ENCODE measurements around the gene GIPC2.
"Not testable (repeated sequence)": the region's sequence is repeated elsewhere in the genome, so short reads cannot be mapped to it uniquely, and the experiment has no call there.

Gene GIPC2

GRCh38 chr1:78038071-78038470 is 7.7 kb upstream of the GIPC2 start:
- DNase-seq = no peak

GRCh38 chr1:78038491-78038939 is 7.3 kb upstream of the GIPC2 start:
- no peak for DNase-seq

GRCh38 chr1:78040484-78041089 is 5.2 kb upstream of the GIPC2 start:
- no peak for DNase-seq

GRCh38 chr1:78043436-78043835 is 2.3 kb upstream of the GIPC2 start:
- DNase-seq = no peak

- no peak for DNase-seq
Observed at GRCh38 chr1:78044796-78045562, 787 bp upstream of the GIPC2 start.

GRCh38 chr1:78045563-78045925 is 222 bp upstream of the GIPC2 start:
- no peak for DNase-seq

- no peak for DNase-seq
Observed at GRCh38 chr1:78047106-78047505, 1.3 kb downstream of the GIPC2 start.

- DNase-seq = no peak
Observed at GRCh38 chr1:78047631-78048030, 1.9 kb downstream of the GIPC2 start.

- DNase-seq = no peak
Observed at GRCh38 chr1:78048446-78048845, 2.7 kb downstream of the GIPC2 start.

- no peak for DNase-seq
Observed at GRCh38 chr1:78049396-78049795, 3.6 kb downstream of the GIPC2 start.

- DNase-seq = no peak
Observed at GRCh38 chr1:78051005-78051404, 5.2 kb downstream of the GIPC2 start.

- no peak for DNase-seq
Observed at GRCh38 chr1:78052685-78053405, 7.1 kb downstream of the GIPC2 start.

GRCh38 chr1:78053498-78053897 is 7.7 kb downstream of the GIPC2 start:
- DNase-seq = no peak

- DNase-seq = no peak
Observed at GRCh38 chr1:78054559-78054958, 8.8 kb downstream of the GIPC2 start.

GRCh38 chr1:78054972-78055371 is 9.2 kb downstream of the GIPC2 start:
- DNase-seq = no peak

GRCh38 chr1:78055565-78056132 is 9.9 kb downstream of the GIPC2 start:
- no peak for DNase-seq

- no peak for DNase-seq
Observed at GRCh38 chr1:78058670-78059069, 12.9 kb downstream of the GIPC2 start.

GRCh38 chr1:78060857-78061563 is 15.2 kb downstream of the GIPC2 start:
- no peak for DNase-seq

- no peak for DNase-seq
Observed at GRCh38 chr1:78061825-78062523, 16.2 kb downstream of the GIPC2 start.

GRCh38 chr1:78064886-78065285 is 19.1 kb downstream of the GIPC2 start:
- not testable (repeated sequence) for DNase-seq

GRCh38 chr1:78068681-78069283 is 23.0 kb downstream of the GIPC2 start:
- DNase-seq = no peak

GRCh38 chr1:78069784-78070183 is 24.0 kb downstream of the GIPC2 start:
- DNase-seq = no peak

All from NCI-H1436 (cell line).